ENCODE results near the gene MEI1. TPM values are rescaled to one million over a fixed set of nuclear protein-coding genes. Genes with fewer than 3 reads are reported as not detected.

Gene MEI1
- total RNA-seq, 4 donors from 2014 or later: 0.70 to 1.9 TPM; not detected in 2

DNA sequence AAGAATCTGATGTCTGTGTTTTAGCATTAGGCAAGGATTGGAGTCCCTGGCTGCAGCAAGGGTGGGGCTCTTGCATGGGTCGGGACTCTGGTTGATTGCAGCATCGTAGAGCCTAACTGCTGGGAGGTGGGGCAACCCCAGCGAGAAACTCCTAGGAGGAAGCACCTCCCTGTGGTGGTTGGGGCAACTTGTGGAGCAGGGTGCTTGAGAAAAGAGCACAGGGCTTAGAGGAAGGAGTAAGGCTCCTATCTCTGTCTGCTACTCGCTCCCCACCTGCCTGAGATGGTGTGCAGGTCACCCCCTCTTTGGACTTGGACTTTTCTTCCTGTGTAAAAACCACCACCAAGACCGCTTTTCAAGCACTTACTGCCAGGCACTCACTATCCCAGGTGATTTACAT lies 149.2 kb downstream of the MEI1 start:
- H3K4me1 ChIP-seq: no peaks in the 10 kb centered on the region
- intact Hi-C loops (cut with DNase I; ENCODE audit: low total_unique reads): no loop called here
- no peak overlapping the region for H3K4me3 ChIP-seq

More for the DNA sequence above, 149.2 kb downstream of the MEI1 start:
- DNase-seq: no peak
- H3K9me3 ChIP-seq: no peaks in the 10 kb centered on the region
- H3K27me3 ChIP-seq: no peaks in the 10 kb centered on the region
- TF ChIP-seq, protein P1, sequence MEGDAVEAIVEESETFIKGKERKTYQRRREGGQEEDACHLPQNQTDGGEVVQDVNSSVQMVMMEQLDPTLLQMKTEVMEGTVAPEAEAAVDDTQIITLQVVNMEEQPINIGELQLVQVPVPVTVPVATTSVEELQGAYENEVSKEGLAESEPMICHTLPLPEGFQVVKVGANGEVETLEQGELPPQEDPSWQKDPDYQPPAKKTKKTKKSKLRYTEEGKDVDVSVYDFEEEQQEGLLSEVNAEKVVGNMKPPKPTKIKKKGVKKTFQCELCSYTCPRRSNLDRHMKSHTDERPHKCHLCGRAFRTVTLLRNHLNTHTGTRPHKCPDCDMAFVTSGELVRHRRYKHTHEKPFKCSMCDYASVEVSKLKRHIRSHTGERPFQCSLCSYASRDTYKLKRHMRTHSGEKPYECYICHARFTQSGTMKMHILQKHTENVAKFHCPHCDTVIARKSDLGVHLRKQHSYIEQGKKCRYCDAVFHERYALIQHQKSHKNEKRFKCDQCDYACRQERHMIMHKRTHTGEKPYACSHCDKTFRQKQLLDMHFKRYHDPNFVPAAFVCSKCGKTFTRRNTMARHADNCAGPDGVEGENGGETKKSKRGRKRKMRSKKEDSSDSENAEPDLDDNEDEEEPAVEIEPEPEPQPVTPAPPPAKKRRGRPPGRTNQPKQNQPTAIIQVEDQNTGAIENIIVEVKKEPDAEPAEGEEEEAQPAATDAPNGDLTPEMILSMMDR (IDR thresholded peaks at IDR 0.05): no peak
- TF ChIP-seq POLR2A (IDR thresholded peaks at IDR 0.05): no peak
- H3K36me3 ChIP-seq: no peaks in the 10 kb centered on the region
- H3K27ac ChIP-seq: no peak overlapping the region

Small RNAs within 50 kb of the gene (small RNA-seq; reads per million reads assigned to genes)
- gene HMGN2P10 (not detected), gene RF00019 (not detected), gene RNU6-476P (not detected), gene RNU6ATAC22P (not detected)

Other genes with a start within 250 kb of the MEI1 start
- 10 to 100 TPM; 38.5 to 65.1 (median 46.4) TPM for gene PHF5A, start 230.8 kb upstream of the MEI1 start, total RNA-seq
- 10 to 100 TPM; 21.5 to 64.4 (median 47.1) TPM for gene ACO2, start 230.4 kb upstream of the MEI1 start, total RNA-seq
- gene POLR3H, start 155.0 kb upstream of the MEI1 start, total RNA-seq: 10 to 100 TPM in 2 of 4 donors, 1 to 10 TPM in 2; 3.2 to 41.9 (median 16.6) TPM
- gene CSDC2, start 138.5 kb upstream of the MEI1 start, total RNA-seq: 10 to 100 TPM in 2 of 4 donors, 1 to 10 TPM in 2; 2.4 to 83.0 (median 19.6) TPM
- 10 to 100 TPM; 21.0 to 76.5 (median 34.6) TPM for gene PMM1, start 109.7 kb upstream of the MEI1 start, total RNA-seq
- gene DESI1, start 78.5 kb upstream of the MEI1 start, total RNA-seq: 10 to 100 TPM in 2 of 4 donors, 1 to 10 TPM in 2; 6.4 to 34.2 (median 9.6) TPM
- gene XRCC6, start 78.2 kb upstream of the MEI1 start, total RNA-seq: 100 to 1,000 TPM in 3 of 4 donors, 10 to 100 TPM in 1; 89.1 to 303 (median 157) TPM
- 100 to 1,000 TPM in 2 of 4 donors, 10 to 100 TPM in 2; 62.1 to 136 (median 96.2) TPM for gene SNU13, start 10.6 kb upstream of the MEI1 start, total RNA-seq
- 10 to 100 TPM in 2 of 4 donors, 1 to 10 TPM in 2; 4.1 to 24.3 (median 11.0) TPM for gene CCDC134, start 101.2 kb downstream of the MEI1 start, total RNA-seq
- 10 to 100 TPM; 10.2 to 61.0 (median 29.0) TPM for gene SREBF2, start 133.6 kb downstream of the MEI1 start, total RNA-seq
- gene SHISA8, start 215.6 kb downstream of the MEI1 start, total RNA-seq: under 1 TPM in 1 of 4 donors, not detected in 3; 0.30 TPM
- gene TNFRSF13C, start 227.3 kb downstream of the MEI1 start, total RNA-seq: 1 to 10 TPM in 1 of 4 donors, under 1 TPM in 1, not detected in 2; 0.30 to 1.3 TPM
- 10 to 100 TPM in 1 of 4 donors, not detected in 3; 12.7 TPM for gene CENPM, start 247.6 kb downstream of the MEI1 start, total RNA-seq